Smooth muscle cell (in vitro differentiated cells): ENCODE measurements around the gene RPL21. TPM values are rescaled to one million over a fixed set of nuclear protein-coding genes. Genes with fewer than 3 reads are reported as not detected.

Source experiments
- DNase-seq: peaks from one replicate; lab custom pipeline; 2025; ENCODE audit not compliant: unreplicated experiment; lab: John Stamatoyannopoulos, UW
- H2AFZ ChIP-seq: fragments of 200-600 bp; sonication (generic); 2 replicates; pipeline ENCODE4 v1.6.0; 2016; ENCODE audit warnings: antibody characterized with exemption, low read depth, mild to moderate bottlenecking
- H3F3A ChIP-seq: fragments of 200-600 bp; sonication (generic); 2 replicates; pipeline ENCODE4 v1.6.0; 2017; ENCODE audit warnings: antibody characterized with exemption, low read depth
- H3K27ac ChIP-seq: fragments of 200-600 bp; sonication (generic); 2 replicates; pipeline ENCODE4 v1.5.1; 2016; ENCODE audit warnings: low read depth, mild to moderate bottlenecking
- H3K27me3 ChIP-seq: fragments of 200-600 bp; sonication (generic); 2 replicates; pipeline ENCODE4 v1.6.1; 2016; ENCODE audit warnings: low read depth, mild to moderate bottlenecking
- H3K36me3 ChIP-seq: fragments of 200-600 bp; sonication (generic); 2 replicates; pipeline ENCODE4 v1.5.1; 2016; ENCODE audit warnings: low read depth
- H3K4me1 ChIP-seq: fragments of 200-600 bp; sonication (generic); 2 replicates; pipeline ENCODE4 v1.5.1; 2016; ENCODE audit warnings: low read depth
- H3K4me2 ChIP-seq: fragments of 200-600 bp; sonication (generic); 2 replicates; pipeline ENCODE4 v1.6.0; 2016; ENCODE audit warnings: mild to moderate bottlenecking
- H3K4me3 ChIP-seq: fragments of 200-600 bp; sonication (generic); 2 replicates; pipeline ENCODE4 v1.5.1; 2016; ENCODE audit warnings: mild to moderate bottlenecking
- H3K79me2 ChIP-seq: fragments of 200-600 bp; sonication (generic); 2 replicates; pipeline ENCODE4 v1.6.0; 2016; ENCODE audit warnings: low read depth, mild to moderate bottlenecking
- H3K9ac ChIP-seq: fragments of 200-600 bp; sonication (generic); 2 replicates; pipeline ENCODE4 v1.6.0; 2016; ENCODE audit warnings: low read depth
- H3K9me3 ChIP-seq: fragments of 200-600 bp; sonication (generic); replicated peaks from 2 replicates; pipeline ENCODE4 v1.5.1; 2016; ENCODE audit warnings: low read depth
- H4K20me1 ChIP-seq: fragments of 200-600 bp; sonication (generic); 2 replicates; pipeline ENCODE4 v1.6.0; 2016; ENCODE audit warnings: low read depth
- WGBS: methylation state at CpG from one replicate; pipeline ENCODE4 v1.1.7; 2016; ENCODE audit warnings: low lambda C conversion rate; 5-methylcytosine and 5-hydroxymethylcytosine counted together
- polyA plus RNA-seq: library from polyadenylated mRNA; unstranded; fragments of >200 nt; fragmentation: Nextera tagmentation; extraction: Ambion mirVana; gene quantifications from 2 replicates; pipeline ENCODE4 v1.2.1, GENCODE V29; 2016
- total RNA-seq: library from RNA; depleted of rRNA; stranded (reverse); fragments of >200 nt; gene quantifications from 2 replicates; pipeline ENCODE4 v1.2.3, GENCODE V29; 2014
- TF ChIP-seq, protein P1 (sequence below): fragments of 200-600 bp; sonication (generic); IDR thresholded peaks from 2 replicates; pipeline ENCODE4 v1.5.1; 2017; ENCODE audit warnings: borderline replicate concordance, mild to moderate bottlenecking, antibody characterized with exemption; ENCODE audit not compliant: insufficient read depth, poor library complexity, severe bottlenecking

Gene RPL21
- total and polyA plus RNA-seq, 2 experiments from 2014 or later, result 361 to 1,191 TPM

DNA sequence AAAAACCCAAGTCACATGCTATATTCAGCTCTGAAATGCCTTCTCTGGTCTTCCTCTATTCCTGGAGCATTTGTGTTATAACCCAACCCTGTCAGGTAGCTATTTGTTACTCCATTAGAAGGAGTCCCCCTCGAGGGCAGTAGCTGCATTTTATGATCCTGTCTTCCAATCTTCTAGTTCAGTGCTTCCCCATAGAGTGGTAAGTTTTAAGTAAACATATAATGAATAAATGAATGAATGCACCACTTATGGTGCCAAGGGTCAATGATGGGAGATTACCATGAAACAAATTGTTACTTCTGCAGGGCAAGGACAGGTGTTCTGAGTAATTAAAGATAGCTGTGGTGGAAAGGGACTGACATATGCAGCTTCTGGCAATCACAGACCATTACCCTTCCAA, 23.3 kb downstream of the RPL21 start:
- no peaks in the 10 kb centered on the region for H3K36me3 ChIP-seq
- no peak overlapping the region for H3K4me2 ChIP-seq
- no peak overlapping the region for H2AFZ ChIP-seq
- no peaks in the 10 kb centered on the region for H3F3A ChIP-seq
- DNase-seq, result no peak
- no peaks in the 10 kb centered on the region for H3K79me2 ChIP-seq
- H3K4me3 ChIP-seq, result no peak overlapping the region
- no peak overlapping the region for H3K9ac ChIP-seq
- no peaks in the 10 kb centered on the region for H4K20me1 ChIP-seq
- 63% methylated on average over 1 of the region's 1 CpG for WGBS
- H3K27ac ChIP-seq, result no peak overlapping the region
- TF ChIP-seq, protein P1, sequence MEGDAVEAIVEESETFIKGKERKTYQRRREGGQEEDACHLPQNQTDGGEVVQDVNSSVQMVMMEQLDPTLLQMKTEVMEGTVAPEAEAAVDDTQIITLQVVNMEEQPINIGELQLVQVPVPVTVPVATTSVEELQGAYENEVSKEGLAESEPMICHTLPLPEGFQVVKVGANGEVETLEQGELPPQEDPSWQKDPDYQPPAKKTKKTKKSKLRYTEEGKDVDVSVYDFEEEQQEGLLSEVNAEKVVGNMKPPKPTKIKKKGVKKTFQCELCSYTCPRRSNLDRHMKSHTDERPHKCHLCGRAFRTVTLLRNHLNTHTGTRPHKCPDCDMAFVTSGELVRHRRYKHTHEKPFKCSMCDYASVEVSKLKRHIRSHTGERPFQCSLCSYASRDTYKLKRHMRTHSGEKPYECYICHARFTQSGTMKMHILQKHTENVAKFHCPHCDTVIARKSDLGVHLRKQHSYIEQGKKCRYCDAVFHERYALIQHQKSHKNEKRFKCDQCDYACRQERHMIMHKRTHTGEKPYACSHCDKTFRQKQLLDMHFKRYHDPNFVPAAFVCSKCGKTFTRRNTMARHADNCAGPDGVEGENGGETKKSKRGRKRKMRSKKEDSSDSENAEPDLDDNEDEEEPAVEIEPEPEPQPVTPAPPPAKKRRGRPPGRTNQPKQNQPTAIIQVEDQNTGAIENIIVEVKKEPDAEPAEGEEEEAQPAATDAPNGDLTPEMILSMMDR, result no peak
- peaks cover 3% of the 10 kb centered on the region for H3K4me1 ChIP-seq
- no peaks in the 10 kb centered on the region for H3K9me3 ChIP-seq
- H3K27me3 ChIP-seq, result peaks cover 35% of the 10 kb centered on the region

DNA sequence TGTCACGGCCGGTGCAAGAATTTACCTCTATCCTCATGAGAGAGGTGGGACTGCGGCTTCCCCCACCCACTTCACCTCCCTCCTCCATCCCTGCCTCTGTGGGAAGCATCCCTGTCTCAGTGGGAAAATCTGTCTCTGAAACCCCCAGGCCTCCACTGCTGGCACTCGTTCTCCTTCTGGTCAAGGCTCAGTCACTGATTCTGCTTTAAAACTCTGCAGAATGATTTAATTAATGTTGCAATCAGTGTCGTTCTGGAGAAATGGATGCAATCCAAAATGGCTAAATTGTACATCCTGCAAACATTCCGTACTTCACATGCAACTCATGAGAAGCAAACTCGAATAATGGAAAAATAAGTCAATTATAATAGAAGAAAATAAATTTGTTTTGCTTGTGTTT, 24.8 kb downstream of the RPL21 start:
- 85% methylated on average over 7 of the region's 7 CpGs for WGBS
- Histone ChIP-seq H4K20me1 (no peaks in the 10 kb centered on the region), H3K27me3 (peaks cover 35% of the 10 kb centered on the region), H3F3A (no peaks in the 10 kb centered on the region), H2AFZ (no peak overlapping the region), H3K36me3 (no peaks in the 10 kb centered on the region), H3K9me3 (no peaks in the 10 kb centered on the region), H3K4me3 (no peak overlapping the region), H3K4me1 (peaks cover 2% of the 10 kb centered on the region), H3K4me2 (no peak overlapping the region), H3K9ac (no peak overlapping the region), H3K27ac (no peak overlapping the region), H3K79me2 (no peaks in the 10 kb centered on the region)
- no peak for DNase-seq
- TF ChIP-seq, protein P1, result no peak

DNA sequence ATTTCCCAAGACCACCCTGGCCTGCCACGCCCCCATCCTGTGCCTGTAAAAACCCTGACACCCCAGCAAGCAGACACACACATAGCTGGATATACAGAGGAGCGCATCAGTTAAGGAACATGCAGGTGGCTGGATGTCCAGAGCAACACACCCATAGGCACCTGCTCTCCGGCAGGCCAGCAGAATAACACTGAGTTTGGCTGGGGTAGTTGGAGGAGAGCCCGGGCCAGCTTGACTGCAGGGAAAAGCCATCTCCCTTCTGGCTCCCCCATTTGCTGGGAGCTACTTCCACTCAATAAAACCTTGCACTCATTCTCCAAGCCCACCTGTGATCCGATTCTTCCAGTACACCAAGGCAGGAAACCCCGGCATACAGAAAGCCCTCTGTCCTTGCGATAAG, 28.1 kb downstream of the RPL21 start:
- Histone ChIP-seq H3K4me1 (no peaks in the 10 kb centered on the region), H4K20me1 (no peaks in the 10 kb centered on the region), H3F3A (no peaks in the 10 kb centered on the region), H3K36me3 (no peaks in the 10 kb centered on the region), H3K4me2 (no peak overlapping the region), H3K79me2 (no peaks in the 10 kb centered on the region), H3K27ac (no peak overlapping the region), H3K9me3 (no peaks in the 10 kb centered on the region), H2AFZ (no peak overlapping the region), H3K9ac (no peak overlapping the region), H3K27me3 (peaks cover 31% of the 10 kb centered on the region), H3K4me3 (no peak overlapping the region)
- 88% methylated on average over 7 of the region's 7 CpGs for whole genome bisulfite sequencing
- DNase-seq, result no peak
- TF ChIP-seq, protein P1, result no peak

DNA sequence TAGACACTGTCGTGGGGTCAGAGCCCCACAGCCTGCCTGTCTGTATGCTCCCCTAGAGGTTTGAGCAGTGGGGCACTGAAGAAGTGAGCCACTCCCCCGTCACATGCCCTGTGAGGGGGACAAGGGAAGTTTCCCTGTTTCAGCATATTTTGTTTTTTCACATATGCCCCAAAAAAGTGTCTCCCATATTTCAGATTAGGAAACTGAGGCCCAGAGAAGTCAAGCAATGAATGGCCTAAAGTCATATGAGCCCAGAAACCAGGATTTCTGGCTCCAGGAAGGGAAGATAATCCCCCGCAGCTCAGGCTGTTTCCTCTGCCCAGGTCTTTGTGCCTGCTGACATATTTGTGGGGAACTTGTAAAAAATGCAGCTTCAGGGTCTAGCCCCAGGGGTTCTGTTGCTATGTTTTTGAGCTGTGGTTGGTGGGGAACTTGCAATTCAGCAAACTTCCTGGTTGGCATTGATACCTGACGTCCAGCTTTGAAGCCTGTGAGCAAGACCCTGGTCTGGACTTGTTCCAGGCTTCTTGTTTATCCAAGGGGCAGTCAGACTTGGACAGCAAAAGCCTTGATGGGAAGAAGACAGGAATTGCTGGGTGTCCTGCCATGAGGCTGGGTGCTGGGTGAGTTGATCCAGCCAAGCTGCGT, 28.8 kb downstream of the RPL21 start:
- Histone ChIP-seq H3K27ac (no peak overlapping the region), H3K9ac (no peak overlapping the region), H3K4me1 (no peaks in the 10 kb centered on the region), H3F3A (no peaks in the 10 kb centered on the region), H3K9me3 (no peaks in the 10 kb centered on the region), H3K27me3 (peaks cover 25% of the 10 kb centered on the region), H3K4me3 (no peak overlapping the region), H2AFZ (no peak overlapping the region), H4K20me1 (no peaks in the 10 kb centered on the region), H3K4me2 (no peak overlapping the region), H3K79me2 (no peaks in the 10 kb centered on the region), H3K36me3 (no peaks in the 10 kb centered on the region)
- 75% methylated on average over 5 of the region's 5 CpGs for WGBS
- DNase-seq, result no peak
- TF ChIP-seq, protein P1, result no peak
